LNCaP clone FGC (cell line): ENCODE data around the gene NKX1-1.

Experiments used
- DNase-seq: peaks from one replicate; pipeline ENCODE4 v3.0.0-alpha.2; 2011; ENCODE audit warnings: low read depth
- H3K4me3 ChIP-seq: 2 replicates; pipeline ENCODE4 v1.5.1; 2011; ENCODE audit warnings: mild to moderate bottlenecking, low read depth, low read length, control low read depth
- CTCF ChIP-seq: IDR thresholded peaks from 2 replicates; pipeline ENCODE4 v1.5.1; 2012; ENCODE audit warnings: mild to moderate bottlenecking; ENCODE audit not compliant: control insufficient read depth, insufficient read depth; ENCODE audit errors: extremely low read depth

The NKX1-1 gene

GRCh38 chr4:1416051-1416947, 10.1 kb upstream of the NKX1-1 start:
- no peak overlapping the region for H3K4me3 ChIP-seq
- no peak for DNase-seq
- no peak for TF ChIP-seq CTCF

- DNase-seq: no peak
- TF ChIP-seq CTCF: no peak
- no peak overlapping the region for H3K4me3 ChIP-seq
Measured at GRCh38 chr4:1415681-1415981, 9.4 kb upstream of the NKX1-1 start.

DNA sequence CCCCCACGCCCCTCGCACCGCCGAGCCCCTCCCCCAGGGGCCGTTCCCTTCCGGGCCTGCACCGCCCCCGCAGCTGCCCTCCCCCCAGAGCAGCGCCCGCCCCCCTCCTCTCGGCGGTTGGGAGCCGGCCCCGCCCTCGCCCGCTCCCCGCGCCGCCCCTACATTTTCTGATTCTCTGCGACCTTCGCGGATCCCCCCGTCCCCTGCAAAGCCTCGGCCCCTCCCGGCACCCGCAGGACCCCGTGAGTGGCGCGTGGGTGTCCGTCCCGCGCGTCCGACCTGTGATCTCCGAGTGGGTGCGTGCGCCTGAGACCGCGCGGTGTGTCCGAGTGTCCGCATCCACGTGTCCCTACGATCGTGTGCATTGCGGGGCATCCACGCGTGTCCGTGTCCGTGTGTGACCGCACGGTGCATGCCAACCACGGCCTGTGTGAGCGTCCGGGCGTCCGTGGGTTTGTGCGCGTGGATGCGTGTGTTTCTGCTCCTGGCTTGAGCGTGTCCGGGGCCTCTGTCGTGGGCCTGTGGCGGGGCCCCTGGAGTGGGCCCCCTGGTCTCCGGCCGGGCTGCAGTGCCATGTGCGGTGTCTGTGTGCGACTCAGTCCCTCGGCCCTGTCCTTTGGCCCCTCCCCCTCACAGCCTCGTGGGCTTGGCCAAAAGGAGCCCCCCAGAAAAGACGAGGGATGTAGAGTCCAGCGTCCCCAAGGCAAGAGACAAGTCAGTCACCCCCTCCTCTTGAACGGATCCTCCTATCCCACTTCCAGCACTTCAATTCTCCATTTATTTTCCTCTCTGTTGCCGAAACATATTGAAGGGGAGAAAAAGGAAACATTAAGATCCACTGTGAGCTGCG, 8.8 kb upstream of the NKX1-1 start:
- TF ChIP-seq CTCF: no peak
- no peak overlapping the region for H3K4me3 ChIP-seq
- DNase-seq: no peak

DNA sequence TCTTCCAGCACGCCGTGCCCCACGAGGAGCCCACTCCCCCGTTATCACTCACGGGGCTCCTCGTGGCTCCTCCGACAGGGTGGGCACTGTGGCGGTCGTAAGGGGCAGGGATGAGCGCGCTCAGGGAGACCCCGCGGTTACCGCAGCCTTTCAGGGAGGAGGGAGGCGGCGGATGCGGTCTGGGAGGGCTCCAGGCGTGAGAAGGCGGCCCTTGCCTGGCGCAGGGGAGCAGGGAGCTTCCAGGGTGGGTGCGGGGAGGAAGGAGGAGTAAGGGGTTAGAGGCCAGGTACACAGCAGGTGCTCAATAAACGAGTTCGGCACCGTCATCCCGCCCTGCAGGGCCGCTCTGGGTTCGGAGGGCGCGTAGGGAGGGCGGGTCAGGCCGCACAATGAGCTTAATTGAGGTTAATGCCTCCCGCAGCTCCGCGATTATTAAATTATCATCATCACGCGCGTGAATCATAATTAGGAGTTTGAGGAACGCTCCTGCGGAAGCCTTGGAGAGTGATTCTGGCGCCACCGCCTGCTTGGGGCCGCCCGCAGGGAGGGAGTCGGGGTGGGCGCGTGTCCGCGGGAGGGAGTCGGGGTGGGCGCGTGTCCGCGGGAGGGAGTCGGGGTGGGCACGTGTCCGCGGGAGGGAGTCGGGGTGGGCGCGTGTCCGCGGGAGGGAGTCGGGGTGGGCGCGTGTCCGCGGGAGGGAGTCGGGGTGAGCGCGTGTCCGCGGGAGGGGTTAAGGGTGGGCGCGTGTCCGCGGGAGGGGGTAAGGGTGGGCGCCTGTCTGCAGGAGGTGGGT, 7.6 kb upstream of the NKX1-1 start:
- no peak overlapping the region for H3K4me3 ChIP-seq
- no peak for TF ChIP-seq CTCF
- DNase-seq: no peak

GRCh38 chr4:1413204-1413663, 7.0 kb upstream of the NKX1-1 start:
- no peak overlapping the region for H3K4me3 ChIP-seq
- no peak for TF ChIP-seq CTCF
- no peak for DNase-seq

DNA sequence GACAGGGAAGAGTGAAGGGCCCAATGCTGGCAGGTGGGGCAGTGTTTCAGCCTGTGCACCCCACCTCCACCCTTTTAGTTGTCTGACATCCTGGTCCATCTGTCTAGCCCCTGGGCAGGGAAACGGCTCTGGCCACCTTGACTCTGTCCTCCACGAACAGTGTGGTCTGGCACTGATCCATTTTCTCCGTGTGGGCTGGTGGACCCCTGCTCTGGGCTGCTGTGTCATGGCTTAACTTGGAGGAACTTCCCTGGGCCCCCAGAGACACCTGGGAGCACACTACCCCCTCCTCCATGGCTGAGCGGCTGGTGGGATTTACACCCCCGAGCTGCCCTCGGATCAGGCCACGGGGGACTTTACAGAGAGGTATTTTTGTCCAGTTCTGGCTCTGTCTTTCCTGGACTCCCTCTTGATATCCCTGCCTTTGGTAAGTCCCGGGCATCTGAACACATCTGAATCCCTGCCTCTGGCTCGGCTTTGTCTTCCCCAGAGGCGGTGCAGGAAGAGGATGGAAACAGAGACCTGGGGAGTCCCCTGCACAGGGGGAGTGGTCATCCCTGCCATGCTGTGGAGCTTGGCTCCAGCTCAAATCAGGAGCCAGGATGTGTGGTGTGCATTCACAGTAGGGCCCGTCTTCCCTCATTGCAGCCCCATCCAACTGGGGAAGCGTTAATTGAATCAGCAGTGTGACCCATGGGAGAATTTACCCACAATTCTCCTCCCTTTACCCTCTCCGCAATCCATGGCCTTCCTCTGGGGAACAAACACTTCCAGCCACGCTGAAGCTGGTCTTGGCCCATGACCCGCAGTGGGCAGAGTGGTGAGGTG, 6.3 kb upstream of the NKX1-1 start:
- DNase-seq: no peak
- TF ChIP-seq CTCF: no peak
- no peak overlapping the region for H3K4me3 ChIP-seq
